NT2/D1 (cell line): ENCODE measurements around the gene TMC2.
"Not testable (repeated sequence)": the region's sequence is repeated elsewhere in the genome, so short reads cannot be mapped to it uniquely, and the experiment has no call there.

Experiments
- SUZ12 ChIP-seq: IDR thresholded peaks from 2 replicates; pipeline ENCODE4 v1.6.1; 2011; ENCODE audit not compliant: insufficient read length, insufficient read depth; ENCODE audit errors: extremely low read depth
- YY1 ChIP-seq: IDR thresholded peaks from 2 replicates; pipeline ENCODE4 v1.6.1; 2011; ENCODE audit not compliant: insufficient read length, insufficient read depth
- ZNF274 ChIP-seq: IDR thresholded peaks from 2 replicates; pipeline ENCODE4 v1.6.1; 2011; ENCODE audit warnings: mild to moderate bottlenecking, low read depth, low read length

GRCh38 chr20:2502808-2503384 is 33.5 kb upstream of the TMC2 start:
- not testable (repeated sequence) for TF ChIP-seq YY1, SUZ12, ZNF274
